UCSD-AML1 (cell line): ENCODE measurements around the gene AP5Z1.
A peak's percentile ranks its signal among the peaks of the same experiment; 100 is the strongest.

Experiments used
- DNase-seq: peaks from one replicate; lab custom pipeline; 2025; ENCODE audit not compliant: unreplicated experiment; lab: John Stamatoyannopoulos, UW

The AP5Z1 gene

GRCh38 chr7:4745971-4746919 lies 29.2 kb upstream of the AP5Z1 start:
- DNase-seq: no peak

GRCh38 chr7:4747013-4747412 lies 28.4 kb upstream of the AP5Z1 start:
- no peak for DNase-seq

- DNase-seq: no peak
Measured at GRCh38 chr7:4747746-4748145, 27.7 kb upstream of the AP5Z1 start.

- no peak for DNase-seq
Measured at GRCh38 chr7:4748231-4748681, 27.2 kb upstream of the AP5Z1 start.

GRCh38 chr7:4749363-4749762 lies 26.1 kb upstream of the AP5Z1 start:
- DNase-seq: no peak

GRCh38 chr7:4749798-4750197 lies 25.6 kb upstream of the AP5Z1 start:
- no peak for DNase-seq

- DNase-seq: no peak
Measured at GRCh38 chr7:4751398-4751947, 23.9 kb upstream of the AP5Z1 start.

- peak; percentile 36 for DNase-seq
Measured at GRCh38 chr7:4753598-4754432, 21.6 kb upstream of the AP5Z1 start.

- no peak for DNase-seq
Measured at GRCh38 chr7:4754433-4755010, 20.9 kb upstream of the AP5Z1 start.

- no peak for DNase-seq
Measured at GRCh38 chr7:4755045-4755444, 20.4 kb upstream of the AP5Z1 start.

- DNase-seq: no peak
Measured at GRCh38 chr7:4758111-4758510, 17.3 kb upstream of the AP5Z1 start.

GRCh38 chr7:4758791-4759190 lies 16.6 kb upstream of the AP5Z1 start:
- DNase-seq: no peak

- no peak for DNase-seq
Measured at GRCh38 chr7:4759211-4759610, 16.2 kb upstream of the AP5Z1 start.

- no peak for DNase-seq
Measured at GRCh38 chr7:4760952-4761351, 14.5 kb upstream of the AP5Z1 start.

- DNase-seq: no peak
Measured at GRCh38 chr7:4762121-4763055, 13.0 kb upstream of the AP5Z1 start.

GRCh38 chr7:4763091-4763793 lies 12.2 kb upstream of the AP5Z1 start:
- DNase-seq: no peak

- no peak for DNase-seq
Measured at GRCh38 chr7:4763794-4764185, 11.6 kb upstream of the AP5Z1 start.

GRCh38 chr7:4764402-4765007 lies 10.9 kb upstream of the AP5Z1 start:
- no peak for DNase-seq
